Activated gamma-delta T cell treated with anti-CD3 and anti-CD28 coated beads, Interleukin-2, amount 50 U/mL, for 16 hours (primary cell): ENCODE results near the gene DOCK1.

ENCODE experiments used
- DNase-seq: peaks from one replicate; pipeline ENCODE4 v3.0.0-alpha.2; 2020; ENCODE audit warnings: low read depth

DOCK1 gene

DNA sequence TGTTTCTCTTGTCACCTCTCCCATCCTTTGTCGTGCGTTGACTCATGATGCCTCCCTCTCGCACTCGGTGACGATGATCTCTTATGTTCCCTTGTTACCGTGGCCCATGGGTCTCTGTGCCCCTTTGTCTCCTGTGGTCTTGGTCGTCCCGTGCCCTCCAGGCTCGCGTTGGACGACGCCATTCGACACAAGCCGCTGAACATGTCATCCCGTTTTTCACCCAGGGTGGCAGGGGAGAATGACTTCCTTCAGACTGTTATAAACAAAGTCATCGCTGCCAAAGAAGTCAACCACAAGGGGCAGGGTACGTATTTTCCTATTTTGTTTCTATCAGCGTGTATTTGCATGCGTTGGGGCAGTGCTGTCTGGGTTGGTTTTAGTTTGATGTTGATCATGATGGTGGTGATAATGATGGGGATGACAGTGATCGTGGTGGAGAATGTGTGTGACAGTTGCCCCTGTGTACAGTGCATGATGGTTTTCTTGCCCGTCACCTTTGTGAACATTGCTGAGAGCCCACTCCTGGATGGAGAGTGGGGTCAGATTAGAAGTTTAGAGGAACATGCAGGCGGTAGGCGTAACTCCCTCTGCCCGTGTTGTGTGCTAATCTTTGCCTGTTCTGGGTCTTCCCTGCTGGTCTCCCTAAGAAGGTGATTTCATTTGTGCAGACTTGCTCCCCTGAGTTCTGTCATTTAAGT, 107.0 kb downstream of the DOCK1 start:
- no peak for DNase-seq

DNA sequence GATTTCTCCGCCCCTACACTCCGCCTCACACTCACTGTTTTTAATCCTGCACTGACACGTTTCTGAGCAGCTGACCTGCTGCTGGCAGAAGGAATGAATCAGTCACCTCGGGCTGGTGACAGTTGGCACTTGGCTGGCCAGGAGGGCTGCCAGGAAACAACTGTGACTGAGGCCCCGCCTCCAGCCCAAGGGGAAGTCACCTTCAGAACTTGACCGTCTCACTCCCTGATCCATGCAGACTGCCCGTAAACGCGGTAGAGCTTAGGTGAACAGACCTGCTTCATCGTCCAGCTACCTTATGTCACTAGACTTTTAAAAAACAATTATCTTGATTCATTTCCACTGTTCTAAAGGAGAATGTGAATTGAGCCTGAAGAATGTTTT, 107.5 kb downstream of the DOCK1 start:
- no peak for DNase-seq

DNA sequence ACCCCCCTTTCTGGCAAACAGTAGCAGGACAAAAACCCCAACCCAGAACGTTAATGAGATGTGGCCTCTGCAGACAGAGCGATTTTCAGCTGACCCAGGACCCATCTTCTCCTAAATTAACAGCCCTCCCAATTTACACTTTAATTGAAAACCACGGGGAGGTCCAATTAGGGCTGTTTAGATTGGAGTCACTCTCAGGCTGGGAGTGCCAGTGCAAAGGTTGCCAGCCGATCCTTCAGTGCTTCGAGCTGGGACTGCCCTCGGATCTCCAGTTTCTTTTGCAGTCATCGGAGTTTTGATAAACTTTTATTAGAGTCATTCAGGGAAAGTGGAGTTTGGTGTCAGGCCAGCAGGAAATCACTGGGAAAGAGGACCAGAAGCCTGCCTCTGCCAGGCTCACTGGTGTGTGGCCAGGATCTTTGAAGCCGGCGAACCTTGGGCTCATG, 108.0 kb downstream of the DOCK1 start:
- DNase-seq = no peak

DNA sequence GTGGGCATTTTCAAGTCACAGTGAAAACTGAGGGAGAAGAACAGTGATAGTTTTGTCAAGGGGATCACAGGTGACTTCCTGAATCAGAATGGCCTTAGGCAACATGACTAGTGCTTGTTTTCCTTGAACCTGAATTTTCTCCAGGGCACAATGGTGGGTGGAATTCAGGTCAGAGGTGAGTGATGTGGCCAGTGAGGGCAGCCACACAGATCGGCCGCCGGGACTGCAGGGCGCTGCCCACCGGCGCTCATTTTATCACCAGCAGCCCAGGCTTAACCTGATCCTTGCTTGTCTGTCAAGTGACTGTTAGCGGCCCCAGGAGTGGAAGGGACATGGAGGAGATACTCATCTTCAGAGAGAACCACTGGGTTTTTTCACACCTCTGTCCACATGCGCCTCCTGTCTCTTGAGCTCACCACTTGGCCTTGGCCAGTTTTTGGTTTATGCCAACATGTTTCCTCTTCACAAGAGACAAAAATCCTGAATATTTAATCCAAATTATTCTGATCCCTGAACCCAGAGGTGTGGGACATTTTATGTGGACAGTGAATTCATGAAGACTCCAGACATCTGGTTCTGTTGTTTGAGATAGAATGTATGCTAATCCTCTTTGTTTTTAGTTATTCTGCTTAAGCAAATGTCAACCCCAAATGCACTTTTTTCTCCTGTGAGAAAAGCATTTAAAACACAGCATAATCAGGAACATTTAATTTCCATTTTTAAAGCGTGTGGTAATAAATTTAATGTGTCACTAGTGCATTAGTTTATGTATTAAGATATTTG, 108.7 kb downstream of the DOCK1 start:
- no peak for DNase-seq

DNA sequence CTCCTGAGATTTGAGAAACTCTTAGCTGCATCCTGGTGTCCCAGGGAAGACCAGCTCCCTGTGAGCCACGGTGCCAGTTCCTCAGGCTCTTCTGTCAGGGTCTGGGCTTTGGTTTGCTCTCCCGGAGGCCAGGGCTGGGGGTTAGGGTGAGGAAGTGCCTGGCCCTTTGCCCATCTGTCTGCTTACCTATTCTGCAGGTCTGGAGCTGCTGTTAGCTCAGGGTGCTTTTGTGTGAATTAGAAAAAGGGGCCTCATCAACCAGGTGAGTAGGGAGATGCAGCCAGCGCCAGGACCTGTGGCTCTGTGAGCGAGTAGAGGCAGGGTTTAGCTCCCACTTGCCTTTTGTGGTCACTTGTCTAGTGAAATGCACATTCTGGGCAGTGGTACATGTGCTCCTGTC, 109.4 kb downstream of the DOCK1 start:
- no peak for DNase-seq

DNA sequence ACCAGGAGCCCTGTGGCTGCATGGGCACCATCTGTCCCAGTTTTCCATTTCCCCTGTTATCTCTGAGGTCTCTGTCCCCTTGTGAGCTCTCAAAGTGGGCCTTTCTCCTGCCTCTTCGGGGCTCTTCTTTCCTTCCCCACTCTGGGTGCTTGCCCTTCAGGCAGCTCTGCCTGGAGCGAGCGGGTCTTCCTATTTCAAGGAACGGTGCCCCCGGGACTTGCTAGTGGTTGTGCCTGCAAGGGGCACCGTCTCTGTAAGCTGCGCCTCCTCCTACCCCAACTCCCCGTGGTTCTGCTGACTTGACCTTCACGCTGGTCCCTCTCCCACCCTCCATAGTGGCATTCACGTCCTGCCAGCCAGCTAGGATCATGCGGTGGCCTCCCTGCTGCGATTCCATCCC, 110.1 kb downstream of the DOCK1 start:
- no peak for DNase-seq

DNA sequence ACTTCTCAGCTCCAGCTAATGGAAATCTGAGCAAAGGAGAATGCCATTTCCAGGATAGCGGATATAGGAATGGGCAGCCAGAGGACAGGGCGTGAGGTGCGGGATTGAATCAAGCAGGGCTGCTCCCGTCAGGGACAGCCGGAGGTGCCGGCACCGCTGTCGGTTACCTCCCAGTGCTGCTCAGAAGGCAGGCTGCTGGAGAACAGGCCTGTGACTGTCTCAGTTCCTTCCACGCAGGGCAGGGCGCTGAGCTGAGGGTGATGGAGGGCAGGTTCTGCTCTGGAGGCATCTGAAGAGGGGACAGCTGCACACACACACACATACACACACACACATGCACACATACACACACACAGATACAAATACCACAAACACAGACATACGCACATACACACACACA, 111.1 kb downstream of the DOCK1 start:
- no peak for DNase-seq

DNA sequence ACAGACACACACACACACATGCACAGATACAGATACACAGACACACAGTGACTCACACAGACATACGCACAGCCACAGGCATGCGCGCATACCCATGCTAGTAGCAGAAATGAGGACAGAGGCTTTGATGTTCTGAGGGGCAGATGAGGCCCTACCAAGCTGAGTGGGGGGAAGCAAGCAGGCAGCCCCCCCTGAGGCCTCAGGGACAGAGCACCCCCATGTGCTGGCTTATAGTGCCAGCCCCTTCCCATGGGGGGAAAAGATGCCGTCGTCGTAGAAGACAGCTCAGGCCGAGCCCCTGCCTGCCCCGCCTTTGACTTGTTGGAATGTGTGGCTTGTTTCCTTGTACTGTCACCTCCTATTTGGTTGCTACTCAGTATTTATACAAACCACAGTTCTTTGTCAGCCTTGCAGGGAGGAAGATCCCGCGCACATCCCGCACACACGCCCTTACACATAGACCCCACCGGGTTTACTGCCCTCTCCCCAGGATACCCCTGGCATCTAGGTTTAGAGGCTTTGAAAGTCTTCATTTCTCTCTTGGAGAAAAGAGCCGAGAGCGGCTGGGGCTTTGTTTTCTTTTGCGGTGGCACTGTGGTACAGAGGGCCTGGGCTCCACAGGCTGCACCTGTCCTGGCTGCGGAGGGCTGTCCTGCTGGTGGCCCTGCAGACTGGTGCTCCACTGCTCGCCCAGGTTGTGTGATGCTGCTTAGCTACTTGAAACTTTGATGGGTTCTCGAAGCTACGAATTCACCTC, 112.5 kb downstream of the DOCK1 start:
- DNase-seq = no peak

DNA sequence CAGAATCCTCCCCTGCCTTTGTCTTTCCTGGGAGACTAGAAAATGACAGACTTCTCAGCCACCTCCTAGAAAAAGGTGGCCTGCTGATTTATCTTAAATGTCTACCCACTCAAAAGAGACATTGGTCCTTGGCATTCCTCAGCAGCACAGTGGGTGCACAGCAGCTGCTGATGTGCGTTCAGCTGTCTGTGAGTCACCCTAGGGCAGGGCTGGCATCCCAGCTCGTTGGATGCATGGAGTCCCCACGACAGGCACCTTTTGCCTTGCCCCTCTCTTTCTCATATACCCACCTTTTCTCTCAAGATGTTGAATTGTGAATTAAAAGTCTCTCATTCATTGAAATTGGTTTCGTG, 113.0 kb downstream of the DOCK1 start:
- no peak for DNase-seq

DNA sequence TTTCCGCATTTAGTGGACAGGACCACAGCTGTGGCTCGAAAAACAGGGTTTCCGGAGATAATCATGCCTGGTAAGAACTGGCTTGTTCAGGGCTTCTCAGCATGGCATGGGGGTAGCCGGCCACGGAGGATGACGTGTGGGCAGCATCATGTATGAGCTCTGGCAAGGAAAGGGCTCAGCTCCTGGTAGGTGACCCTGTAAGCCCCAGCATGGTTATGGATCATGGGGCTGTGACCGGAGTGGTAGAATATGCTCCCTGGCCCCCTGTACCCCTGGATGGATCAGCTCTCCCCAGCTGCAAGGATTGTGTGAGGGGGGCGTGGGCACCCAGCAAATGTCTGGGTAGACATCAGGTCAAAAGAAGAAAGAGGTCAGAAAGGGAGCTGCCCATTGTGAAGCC, 113.5 kb downstream of the DOCK1 start:
- no peak for DNase-seq

DNA sequence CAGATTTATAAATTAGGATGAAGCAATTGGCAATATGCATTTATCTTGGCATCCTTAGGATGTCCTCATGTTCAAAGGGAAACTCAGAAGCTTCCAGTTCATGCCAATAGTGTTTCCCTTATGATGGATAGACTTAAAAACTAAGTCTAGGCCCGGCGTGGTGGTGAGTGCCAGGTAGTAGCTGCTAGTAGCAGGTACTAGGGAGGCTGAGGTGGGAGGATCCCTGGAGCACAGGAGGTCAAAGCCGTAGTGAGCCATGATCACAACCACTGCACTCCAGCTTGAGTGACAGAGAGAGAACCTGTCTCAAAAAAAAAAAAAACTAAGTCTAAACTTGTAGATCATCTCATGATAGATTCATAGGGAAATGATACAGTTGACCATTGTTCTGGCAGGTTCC, 115.0 kb downstream of the DOCK1 start:
- DNase-seq = no peak

DNA sequence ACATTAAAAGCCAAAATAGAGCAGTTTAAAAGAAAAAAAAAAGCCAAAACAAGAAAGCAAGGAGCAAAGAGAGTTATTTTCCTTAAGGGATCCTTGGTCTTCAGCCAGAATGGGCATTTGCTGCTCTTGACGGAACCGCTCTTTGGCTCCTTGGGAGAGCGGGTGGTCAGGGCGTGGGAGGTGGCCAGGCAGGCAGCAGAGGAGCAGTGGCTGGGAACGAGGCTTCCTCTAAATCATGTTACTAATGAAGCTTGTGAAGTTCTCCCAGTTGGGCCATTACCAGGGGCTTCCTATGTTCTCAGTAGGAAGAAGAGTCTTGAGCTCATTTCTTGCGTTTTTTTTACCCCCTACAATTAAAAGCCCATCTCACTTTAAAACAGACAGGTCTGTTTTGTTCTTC, 116.6 kb downstream of the DOCK1 start:
- no peak for DNase-seq

DNA sequence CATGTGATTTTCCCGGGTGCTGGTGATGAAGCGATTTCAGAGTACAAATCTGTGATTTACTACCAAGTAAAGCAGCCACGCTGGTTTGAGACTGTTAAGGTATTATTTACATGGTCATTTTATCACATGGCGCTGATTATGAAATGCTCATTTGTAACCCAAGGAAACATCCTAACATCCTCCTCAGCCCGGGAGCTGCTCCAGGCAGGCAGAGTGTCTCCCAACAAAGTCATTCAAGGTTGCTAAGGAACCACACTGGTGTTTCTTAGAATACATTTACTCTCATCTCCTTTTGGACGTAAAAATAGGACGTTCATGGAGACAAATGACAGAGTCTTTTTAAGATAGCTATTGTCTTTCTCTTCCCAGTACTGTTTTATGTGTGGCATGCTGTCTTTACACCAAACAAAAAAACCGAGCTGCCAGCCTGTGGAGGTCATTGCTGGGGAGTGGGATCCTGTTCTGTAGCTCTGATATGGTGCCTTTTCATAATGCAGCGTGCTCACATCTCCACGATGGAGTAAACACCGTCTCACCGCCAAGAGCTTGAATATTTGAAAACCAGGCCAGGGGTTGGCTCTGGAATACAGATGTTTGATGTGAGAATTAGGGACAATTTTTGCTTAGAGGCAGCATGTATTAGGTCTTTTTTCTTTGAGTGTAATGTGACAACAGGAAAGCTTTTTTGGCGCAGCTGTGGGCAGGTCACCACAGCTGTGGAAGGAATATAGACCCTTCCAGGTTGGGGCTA, 119.6 kb downstream of the DOCK1 start:
- no peak for DNase-seq

DNA sequence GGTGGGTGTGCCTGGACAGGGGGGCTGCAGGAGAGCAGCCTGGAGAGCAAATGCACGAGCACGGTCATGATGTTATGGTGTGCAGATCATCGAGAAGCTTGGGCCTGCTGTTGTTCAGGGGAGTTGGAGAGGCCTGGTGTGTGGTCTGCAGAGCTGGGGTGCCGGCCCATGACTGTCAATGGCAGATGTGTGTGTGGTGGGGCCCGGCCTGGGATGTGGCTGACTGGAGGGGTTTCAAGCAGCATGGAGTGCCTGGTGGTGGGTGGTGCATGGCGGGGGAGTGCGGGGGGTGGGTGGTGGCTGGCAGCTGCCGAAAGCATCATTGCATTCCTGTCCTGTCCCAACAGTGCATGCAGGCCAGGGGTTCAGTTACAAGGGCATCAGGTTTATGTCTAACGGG, 122.6 kb downstream of the DOCK1 start:
- no peak for DNase-seq

DNA sequence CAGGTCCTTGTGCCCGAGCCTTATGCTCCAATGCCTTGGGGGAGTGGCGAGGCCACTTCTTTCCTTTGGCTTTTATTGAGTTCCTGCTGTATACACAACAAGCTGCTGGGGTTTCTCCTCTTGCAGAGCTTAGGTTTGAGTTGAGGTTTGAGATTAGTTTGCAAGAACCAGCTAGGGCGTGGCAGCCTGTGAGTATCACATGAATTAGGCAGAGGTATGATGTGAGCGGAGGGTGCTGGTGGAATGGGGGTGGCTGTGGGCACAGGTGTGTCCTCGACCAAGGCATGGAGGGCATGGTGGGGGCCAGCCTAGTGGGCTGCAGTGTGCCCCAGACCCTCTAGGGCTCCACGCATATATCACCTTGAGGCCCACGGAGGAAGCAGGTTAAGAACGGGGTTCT, 123.3 kb downstream of the DOCK1 start:
- DNase-seq = no peak

DNA sequence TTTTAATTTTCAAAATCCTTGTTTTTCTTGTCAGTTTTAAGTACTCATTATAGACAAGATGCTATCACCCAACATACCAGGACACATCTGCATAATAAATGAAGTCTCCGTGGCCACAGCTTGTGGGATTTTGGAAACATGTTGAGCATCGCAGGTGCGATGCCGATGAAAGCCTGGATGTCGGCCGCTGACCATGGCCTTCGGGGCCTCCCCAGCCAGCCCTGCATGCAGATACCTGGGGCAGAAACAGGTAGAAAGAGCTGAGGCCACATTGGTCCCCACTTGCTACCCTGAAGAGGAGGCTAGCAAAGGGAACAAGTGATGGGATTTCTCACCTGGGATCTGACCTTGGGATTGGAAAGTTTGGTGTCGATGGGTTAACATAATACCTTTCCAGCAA, 123.8 kb downstream of the DOCK1 start:
- DNase-seq = no peak

DNA sequence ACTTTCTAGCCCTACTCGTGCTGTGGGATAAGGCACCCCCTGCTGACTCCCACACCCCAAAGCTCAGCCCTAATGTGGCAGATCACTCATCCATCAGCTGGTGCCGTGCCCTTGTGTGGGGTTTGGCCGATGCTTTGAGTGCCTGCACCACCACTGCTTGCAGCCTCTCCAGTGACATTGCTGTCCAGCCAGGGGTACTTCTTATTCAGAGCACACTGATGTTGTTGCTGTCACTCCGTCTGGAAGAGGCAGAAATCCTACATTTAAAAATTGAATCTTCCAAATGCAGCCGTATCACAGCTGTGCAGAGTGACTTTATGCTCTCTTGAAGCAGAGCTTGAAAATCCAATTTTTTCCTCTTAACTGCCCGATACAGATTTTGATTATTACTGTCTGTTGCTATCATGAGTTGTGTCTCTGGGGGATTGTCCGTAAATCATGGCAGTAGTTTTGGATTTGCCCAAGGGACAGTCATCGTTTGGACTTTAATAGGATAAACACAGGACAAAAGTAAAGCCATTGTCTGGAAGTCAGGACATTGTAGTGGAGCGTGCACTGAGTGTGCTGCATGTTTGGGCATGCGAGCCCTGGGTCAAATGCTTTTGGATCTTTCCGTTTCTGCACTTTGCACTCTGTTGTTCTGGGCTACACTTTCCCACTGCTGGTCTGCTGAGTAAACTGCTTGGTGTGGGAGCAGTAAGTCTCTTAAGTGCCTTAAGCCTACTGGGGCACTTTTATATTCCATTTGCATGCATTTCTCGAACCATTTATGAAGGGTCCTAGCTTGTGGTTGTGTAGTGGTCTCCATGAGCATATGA, 128.2 kb downstream of the DOCK1 start:
- no peak for DNase-seq

DNA sequence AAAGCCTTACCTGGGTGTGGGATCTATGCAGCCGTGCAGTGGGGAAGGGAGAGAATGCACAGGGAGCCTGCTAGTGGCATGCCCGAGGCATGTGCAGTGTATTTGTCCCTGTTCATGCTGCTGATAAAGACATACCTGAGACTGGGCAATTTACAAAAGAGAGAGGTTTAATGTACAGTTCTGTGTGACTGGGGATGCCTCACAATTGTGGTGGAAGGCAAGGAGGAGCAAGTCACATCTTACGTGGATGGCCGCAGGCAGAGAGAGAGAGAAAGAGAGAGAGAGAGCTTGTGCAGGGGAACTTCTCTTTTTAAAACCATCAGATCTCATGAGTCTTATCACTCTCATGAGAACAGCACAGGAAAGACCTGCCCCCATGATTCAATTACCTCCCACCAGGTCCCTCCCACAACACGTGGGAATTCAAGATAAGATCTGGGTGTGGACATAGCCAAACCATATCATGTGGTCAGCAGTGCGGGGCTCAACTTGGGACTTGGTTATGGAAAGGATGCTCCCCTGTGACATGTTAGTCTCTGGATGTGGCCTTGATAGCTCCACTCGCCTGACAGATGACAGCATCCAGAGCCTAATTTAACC, 128.9 kb downstream of the DOCK1 start:
- no peak for DNase-seq

DNA sequence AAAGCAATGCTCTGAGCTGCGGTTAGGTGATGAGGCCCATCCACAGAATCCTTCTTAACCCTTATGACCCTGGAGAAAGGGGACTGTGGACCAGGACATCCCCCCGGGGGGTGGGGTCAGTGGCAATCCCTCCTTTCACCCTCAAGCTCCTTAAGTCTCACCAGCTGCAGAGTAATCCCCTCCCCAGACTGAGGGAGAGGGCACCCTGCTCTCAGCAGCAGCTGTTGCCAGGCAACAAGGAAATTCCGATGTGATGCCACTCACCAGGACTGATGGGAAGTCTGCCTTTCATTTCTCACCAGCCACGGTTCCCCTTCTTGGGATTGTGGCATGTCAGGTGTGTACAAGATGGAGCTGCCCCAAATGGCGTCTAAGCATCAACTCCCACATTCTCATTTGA, 129.6 kb downstream of the DOCK1 start:
- DNase-seq = no peak

DNA sequence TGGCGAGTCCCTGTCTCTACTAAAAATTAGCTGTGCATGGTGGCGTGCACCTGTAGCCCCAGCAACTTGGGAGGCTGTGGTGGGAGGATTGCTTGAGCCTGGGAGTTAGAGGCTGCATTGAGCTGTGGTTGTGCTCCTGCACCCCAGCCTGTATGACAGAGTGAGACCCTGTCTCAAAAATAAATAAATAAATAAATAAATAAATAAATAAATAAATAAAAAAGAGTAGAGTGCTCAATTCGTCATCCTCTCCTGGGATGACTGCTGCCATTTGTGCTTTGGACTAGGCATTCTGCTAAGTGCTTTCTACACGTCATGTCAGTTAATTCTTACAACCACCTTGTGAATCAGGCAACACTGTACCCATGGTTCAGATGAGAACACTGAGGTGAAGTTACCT, 130.6 kb downstream of the DOCK1 start:
- no peak for DNase-seq

DNA sequence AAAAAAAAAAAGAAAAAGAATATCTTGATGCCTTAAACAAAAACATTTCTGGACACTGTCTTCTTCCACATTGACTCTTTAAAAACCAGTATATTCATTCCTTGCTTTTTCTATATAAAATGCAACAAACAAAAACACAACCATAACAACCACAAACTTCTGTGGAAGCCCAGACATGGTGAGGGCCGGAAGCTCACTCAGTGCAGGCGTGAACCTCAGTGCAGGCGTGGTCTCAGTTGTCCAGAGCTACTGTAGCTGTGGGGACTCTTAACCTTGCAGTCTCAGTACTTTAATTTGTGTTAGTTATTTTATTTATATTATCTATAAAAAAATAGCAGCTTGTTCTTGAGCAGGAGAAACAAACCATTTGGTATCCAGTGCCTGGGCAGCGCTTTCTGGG, 131.8 kb downstream of the DOCK1 start:
- DNase-seq = no peak
